ENCODE results near the gene UNG. TPM values are rescaled to one million over a fixed set of nuclear protein-coding genes. Genes with fewer than 3 reads are reported as not detected.
"Not testable (repeated sequence)": the region's sequence is repeated elsewhere in the genome, so short reads cannot be mapped to it uniquely, and the experiment has no call there.

Gene UNG
- total RNA-seq, result 32.0 TPM

DNA sequence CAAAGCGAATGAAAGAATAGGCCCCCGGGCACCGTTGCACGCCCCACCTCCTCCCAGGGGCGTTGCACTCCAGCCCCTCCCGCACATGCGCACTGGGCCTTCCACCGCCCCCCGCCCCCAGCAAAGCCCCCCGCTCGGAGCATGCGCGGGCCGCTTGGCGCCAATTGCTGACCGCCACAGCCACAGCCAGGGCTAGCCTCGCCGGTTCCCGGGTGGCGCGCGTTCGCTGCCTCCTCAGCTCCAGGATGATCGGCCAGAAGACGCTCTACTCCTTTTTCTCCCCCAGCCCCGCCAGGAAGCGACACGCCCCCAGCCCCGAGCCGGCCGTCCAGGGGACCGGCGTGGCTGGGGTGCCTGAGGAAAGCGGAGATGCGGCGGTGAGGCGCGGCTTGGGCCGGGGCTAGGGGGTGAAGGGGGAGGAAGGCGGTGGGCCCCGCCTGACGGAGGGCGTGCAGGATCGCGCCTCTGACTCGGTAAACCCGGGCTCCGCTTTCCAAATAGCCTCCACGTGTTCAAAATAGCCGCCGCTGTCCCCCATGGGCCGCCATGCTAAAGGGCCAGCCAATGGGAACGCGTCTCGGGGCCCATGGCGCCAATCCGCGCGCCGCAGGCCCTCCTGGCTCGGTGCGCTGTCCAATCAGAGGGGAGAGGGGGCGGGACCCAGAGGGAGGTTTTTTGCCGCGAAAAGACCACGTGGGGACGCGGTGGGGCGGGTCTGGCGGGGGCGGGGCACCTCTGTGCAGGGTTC, at the start of gene UNG:
TSS of gene UNG (plus strand) at position 163 of the 748 bp plus-strand sequence. CDS start at position 246, 83 bp downstream.
- ATAC-seq, result peak; percentile 97

DNA sequence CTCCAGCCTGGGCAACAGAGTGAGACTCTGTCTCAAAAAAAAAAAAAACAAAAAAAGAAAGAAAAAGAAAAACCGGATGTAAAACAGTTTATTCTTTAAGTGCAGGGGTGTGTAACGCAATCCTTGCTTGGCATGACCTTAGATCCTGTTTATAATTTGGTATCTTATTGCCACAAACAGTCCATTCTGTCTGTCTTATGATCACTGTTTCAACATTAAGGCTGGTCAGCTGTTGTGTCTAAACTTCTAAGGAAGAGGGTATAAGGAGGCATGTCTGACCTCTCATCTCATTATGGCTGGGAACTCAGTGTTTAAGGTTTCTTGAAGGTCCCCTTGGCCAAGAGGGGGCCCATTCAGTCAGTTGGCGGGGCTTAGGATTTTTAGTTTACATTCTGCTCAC, 48.7 kb upstream of the UNG start:
- ATAC-seq, result not testable (repeated sequence)

DNA sequence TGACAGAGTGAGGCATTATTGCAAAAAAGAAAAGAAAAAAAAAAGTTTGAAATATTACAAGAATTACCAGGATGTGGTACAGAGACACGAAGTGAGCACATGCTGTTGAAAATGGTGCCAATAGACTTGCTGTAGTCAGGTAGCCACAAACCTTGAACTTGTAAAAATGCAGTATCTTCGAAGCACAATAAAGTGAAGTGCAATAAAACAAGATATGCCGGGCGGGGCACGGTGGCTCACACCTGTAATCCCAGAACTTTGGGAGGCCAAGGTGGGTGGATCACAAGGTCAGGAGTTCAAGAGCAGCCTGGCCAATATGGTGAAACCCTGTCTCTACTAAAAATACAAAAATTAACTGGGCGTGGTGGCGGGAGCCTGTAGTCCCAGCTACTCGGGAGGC, 47.6 kb upstream of the UNG start:
- ATAC-seq, result not testable (repeated sequence)

GRCh38 chr12:109052097-109052413, 45.3 kb upstream of the UNG start:
- no peak for ATAC-seq

DNA sequence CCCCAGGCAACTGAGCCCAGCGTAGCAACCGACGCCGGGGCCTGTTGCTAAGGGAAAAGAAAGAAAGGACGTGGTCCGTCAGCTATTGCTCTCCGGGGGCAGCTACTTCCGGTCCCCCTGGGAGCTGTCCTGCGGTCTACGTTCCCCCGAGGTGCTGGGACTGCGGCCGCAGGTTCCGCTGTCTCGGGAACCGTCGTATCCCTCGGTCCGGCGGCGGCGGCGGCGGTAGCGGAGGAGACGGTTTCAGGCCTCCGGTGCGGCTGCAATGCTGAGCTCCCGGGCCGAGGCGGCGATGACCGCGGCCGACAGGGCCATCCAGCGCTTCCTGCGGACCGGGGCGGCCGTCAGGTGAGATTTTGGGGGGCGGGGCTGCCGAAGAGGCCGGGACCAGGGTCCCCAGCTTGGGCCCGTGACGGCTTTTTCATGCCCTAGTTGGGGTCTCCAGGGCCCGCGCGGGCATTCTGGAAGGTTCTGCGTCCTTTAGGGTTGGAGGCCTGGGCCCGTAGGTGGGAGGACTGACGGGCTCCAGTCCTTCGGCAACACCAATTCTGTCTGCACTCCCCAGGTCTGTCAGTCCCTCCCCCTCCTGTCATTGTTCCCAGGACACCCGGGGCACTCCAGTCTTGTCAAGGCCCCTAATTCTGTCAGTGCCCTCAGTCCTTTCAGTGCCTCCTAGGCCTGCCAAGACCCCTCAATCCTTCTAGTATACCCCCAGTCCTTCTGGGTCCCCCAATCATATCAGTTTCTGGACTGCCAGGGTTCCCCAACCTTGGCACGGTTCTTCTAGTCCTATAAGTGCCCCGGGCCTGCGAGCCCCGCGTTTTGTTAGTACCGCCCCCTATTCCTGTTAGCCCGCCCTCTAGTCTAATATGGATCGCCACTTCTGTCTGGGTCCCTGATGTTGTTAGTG, 44.7 kb upstream of the UNG start, which contains the start of gene USP30:
TSS of gene USP30 (plus strand) at position 163 of the 910 bp plus-strand sequence. CDS start at position 266, 103 bp downstream.
- peak; percentile 97 for ATAC-seq

GRCh38 chr12:109053382-109054123, 43.8 kb upstream of the UNG start:
- peak; percentile 20 for ATAC-seq

DNA sequence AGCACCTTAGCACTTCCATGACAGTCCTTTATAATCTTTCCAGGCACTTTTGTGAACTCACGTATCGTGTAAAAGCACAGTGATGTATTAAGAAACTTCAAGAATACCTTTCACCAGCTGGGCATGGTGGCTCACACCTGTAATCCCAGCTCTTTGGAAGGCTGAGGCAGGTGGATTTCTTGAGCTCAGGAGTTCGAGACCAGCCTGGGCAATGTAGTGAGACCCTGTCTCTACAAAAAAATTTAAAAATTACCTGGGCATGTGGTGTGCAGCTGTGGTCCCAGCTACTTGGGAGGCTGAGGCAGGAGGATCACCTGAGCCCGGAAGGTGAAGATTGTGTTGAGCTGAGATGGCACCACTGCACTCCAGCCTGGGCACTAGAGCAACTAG, 43.3 kb upstream of the UNG start:
- not testable (repeated sequence) for ATAC-seq

DNA sequence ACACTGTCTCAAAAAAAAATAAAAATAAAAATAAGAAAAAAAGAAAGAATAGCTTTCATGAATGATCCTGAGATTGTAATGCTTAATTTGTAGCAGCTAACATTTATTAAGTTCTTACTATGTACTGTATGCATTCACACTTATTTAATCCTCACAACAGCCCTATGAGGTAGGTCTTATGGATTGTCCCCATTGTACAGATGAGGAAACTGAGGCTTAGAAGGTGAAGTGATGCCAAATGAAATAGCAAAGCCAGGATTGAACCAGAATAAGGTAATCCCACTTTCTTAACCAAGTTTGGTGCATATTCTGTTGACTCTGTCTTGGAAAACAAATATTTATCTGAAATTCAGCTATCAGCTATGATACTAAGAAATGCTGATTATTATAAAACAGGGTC, 42.9 kb upstream of the UNG start:
- no peak for ATAC-seq

GRCh38 chr12:109056891-109057290, 40.5 kb upstream of the UNG start:
- no peak for ATAC-seq

GRCh38 chr12:109057376-109057775, 40.0 kb upstream of the UNG start:
- ATAC-seq, result no peak

GRCh38 chr12:109058773-109059172, 38.6 kb upstream of the UNG start:
- ATAC-seq, result no peak

DNA sequence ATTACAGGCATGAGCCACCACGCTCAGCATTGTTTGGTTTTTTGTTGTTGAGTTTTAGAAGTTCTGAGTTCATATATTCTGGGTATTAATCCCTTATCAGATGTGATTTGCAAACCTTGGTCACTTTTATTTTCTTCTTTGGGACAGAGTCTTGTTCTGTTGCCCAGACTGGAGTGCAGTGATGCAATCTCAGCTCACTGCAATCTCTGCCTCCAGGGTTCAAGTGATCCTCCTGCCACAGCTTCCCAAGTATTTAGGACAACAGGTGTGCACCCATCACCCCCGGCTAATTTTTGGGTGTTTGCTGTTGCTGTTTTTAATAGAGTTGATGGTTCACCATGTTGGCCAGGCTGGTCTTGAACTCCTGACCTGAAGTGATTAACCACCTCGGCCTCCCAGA, 33.3 kb upstream of the UNG start:
- ATAC-seq, result no peak

- ATAC-seq, result no peak
Measured at GRCh38 chr12:109065154-109065852, 32.1 kb upstream of the UNG start.

DNA sequence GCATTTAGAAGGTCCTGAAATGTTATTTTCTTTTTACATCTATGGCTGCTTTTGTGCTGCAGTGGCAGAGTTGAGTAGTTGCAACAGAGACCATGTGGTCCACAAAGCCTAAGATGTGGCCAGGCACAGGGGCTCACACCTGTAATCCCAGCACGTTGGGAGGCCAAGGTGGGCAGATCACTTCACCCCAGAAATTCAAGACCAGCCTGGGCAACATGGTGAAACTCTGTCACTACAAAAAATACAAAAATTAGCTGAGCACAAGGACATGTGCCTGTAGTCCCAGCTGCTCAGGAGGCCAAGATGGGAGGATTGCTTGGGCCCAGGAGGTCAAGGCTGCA, 31.6 kb upstream of the UNG start:
- no peak for ATAC-seq

- ATAC-seq, result no peak
Measured at GRCh38 chr12:109069307-109070271, 27.8 kb upstream of the UNG start.

- ATAC-seq, result no peak
Measured at GRCh38 chr12:109074866-109075265, 22.5 kb upstream of the UNG start.

GRCh38 chr12:109082751-109083150, 14.6 kb upstream of the UNG start:
- no peak for ATAC-seq

- no peak for ATAC-seq
Measured at GRCh38 chr12:109084425-109084824, 13.0 kb upstream of the UNG start.

DNA sequence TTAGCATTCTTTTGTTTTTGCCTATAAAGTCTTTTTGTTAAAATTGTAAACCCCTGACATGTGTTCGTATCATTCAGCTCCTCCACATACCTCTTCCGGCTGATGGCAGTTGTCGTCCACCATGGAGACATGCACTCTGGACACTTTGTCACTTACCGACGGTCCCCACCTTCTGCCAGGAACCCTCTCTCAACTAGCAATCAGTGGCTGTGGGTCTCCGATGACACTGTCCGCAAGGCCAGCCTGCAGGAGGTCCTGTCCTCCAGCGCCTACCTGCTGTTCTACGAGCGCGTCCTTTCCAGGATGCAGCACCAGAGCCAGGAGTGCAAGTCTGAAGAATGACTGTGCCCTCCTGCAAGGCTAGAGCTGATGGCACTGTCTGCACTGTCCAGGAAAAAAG, 11.8 kb upstream of the UNG start:
- no peak for ATAC-seq

- no peak for ATAC-seq
Measured at GRCh38 chr12:109087250-109087649, 10.1 kb upstream of the UNG start.

- no peak for ATAC-seq
Measured at GRCh38 chr12:109088818-109089217, 8.6 kb upstream of the UNG start.

Data from esophagus mucosa (tissue), 1 donor.